Fibroblast of skin of right quadriceps (primary cell): Measurements from ENCODE around the gene CUBN.

Experiments
- DNase-seq: peaks from one replicate; pipeline ENCODE4 v3.0.0-alpha.2; 2013

CUBN gene

DNA sequence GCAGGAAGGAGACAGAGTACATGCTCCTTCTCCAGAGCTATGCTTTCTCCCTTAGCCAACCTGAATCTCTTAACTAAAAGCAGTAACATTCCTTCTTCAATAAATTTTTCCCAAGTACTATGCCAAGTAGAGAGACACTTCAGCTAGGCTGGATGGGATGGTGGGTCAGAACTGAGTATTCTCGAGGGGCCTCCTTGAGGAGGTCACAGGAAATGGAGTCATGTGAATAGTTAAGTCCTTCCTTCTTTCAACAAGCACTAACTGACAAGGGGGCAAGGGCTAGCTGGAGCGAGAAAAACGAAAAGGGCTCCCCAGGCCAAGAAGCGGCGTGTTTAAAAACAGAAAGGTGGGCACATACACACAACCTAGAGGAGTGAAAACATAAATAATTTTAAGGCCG lies 317.8 kb downstream of the CUBN start:
- no peak for DNase-seq

DNA sequence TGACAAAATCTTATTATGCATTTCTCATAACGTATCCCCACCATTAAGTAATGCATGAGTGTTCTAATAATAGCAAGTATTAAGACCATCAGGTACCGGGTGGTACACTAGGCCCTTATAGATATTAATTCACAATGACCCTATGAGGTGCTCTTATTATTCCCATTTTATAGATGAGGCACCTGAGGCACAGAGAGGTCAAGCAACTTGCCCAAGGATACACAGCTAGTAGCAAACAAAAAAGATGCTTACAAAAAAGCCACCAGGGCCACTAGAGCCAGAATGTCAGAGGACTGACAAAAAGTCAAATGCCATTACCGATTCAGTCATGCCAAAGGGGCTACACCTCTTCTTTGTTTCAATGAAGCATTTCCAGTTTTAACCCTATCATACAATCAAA lies 318.3 kb downstream of the CUBN start:
- DNase-seq: no peak

DNA sequence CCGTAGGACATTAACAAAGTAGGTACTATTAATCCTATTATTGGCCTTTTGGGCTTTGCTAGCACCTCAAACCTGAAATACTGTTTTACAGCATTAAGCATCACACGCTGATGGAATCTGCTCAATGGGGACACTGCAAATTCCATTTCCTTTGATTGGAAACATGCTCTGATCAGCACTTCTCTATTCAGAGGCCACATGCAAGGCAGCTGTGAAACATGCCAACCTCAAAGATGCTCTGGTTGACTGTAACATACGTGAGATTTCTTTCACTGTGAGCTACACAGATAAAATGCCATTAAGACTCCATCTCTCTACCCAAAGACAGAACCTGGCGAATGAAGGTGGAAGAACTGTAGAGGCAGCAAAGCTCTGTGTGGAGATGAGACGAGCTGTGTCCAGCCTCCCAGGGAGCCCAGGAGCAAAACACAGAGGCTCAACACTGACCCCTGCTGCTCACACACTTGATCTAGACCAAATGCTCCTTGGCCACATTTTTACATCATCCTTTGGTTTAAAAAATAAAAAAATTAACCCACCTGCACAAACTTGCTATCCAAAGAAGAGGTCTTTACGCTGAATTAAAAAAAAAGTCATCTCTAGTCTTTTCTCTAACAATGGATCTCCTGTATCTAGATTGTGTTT lies 320.4 kb downstream of the CUBN start:
- DNase-seq: peak; percentile 18

DNA sequence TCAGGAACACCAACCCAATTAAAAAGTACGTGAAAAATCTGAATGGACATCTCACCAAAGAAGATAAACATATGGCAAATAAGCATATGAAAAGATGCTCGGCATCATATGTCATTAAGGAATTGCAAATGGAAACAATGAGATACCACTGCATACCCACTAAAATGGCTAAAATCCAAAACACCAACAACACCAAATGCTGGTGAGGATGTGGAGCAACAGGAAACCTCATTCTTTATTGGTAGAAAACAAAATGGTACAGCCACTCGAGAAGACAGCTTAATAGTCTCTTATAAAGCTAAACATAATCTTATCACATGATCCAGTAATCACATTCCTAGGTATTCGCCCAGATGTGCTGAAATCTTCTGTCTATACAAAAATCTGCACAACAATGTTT lies 325.5 kb downstream of the CUBN start:
- no peak for DNase-seq

DNA sequence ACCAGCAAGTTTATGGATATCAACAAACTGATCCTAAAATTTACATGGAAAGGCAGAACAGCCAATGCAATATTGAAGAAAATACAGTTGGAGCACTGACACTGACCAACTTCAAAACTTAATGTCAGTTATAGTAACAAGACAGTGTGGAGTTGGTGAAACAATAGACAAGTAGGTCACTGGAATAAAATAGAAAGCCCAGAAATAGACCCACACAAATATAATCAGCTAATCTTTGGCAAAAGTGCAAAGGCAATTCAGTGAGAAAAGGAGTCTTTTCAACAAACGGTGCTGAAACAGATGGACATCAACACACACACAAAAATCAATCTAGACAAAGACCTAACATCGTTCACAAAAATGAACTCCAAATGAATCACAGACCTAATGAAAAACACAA lies 326.1 kb downstream of the CUBN start:
- DNase-seq: no peak

DNA sequence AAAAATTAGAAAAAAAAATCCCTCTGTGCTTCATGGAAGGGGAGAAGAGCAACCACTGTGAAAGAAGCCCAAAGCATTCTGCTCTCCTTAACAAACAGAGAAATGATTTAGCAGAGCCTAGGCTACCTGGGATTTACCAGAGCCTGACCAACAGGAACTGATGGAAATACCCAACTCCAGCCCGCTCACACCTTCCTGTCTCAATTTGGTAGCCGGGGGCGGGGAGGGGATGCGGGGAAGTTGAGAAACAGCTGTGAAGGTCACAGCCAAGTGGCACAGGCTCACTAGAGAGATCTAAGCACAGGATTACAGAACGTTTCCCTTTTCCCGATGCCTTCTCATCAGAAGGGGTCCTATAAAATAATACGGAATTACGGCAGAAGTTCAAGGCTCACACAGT lies 330.0 kb downstream of the CUBN start:
- DNase-seq: no peak

DNA sequence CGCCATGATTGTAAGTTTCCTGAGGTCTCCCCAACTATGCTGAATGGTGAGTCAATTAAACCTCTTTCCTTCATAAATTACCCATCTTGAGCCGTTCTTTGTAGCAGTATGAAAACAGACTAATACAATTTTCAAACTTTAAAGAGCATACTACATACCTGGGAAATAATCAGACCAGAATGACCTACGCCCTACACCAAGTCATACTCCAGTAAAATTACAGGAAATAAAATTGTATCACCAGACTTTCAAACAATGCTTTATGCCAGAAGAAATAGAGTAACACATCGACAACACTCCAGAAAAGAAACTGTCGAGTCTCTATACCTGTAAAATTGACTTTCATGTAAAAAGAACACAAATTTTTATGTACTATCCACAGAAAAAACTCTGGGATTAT lies 331.0 kb downstream of the CUBN start:
- DNase-seq: no peak

DNA sequence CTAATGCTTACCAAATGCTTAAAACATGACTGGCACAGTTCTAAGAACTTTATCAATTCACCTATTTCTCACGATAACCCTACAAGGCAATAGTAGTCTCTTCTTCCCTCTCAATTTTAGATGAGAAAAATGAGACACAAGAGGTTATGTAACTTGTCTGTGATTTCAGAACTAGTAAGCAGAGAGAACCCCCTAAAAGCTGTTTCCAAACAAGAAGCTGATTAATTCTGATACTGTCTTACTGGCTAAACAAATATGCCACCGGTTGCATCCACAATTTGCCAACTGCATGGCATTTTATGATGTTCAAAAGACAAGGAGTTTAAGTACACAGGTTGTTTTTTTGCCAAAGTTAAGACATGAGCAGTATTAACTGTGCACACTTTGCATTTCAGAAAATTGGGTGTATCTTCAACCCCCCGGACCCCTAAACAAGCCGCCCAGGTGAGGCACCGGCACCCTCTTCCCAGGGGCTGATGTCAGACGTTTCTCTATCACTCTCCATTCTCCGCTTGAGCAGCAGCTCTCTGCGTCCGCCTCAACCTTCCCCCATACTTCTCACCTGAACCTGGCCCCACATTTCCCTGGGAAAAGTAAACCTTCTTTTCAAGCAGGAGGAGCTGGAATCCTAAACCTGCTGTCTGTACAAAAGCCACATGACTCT lies 334.1 kb downstream of the CUBN start:
- DNase-seq: no peak

DNA sequence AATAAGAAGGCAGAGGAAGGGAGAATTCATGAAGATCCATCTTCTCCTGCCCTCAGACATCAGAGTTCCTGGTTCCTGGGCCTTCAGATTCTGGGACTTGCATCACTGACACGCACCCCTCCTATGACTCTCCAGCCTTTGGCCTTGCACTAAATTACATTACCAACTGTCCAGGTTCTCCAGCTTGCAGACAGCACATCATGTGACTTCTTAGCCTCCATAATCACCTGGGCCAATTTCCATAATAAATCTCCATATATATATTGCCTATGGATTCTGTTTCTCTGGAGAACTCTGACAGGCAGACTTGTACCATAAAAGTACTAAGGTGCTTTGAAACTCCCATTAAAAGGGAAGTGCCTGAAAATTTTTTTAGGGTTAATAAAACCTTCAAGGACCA lies 335.6 kb downstream of the CUBN start:
- DNase-seq: no peak

DNA sequence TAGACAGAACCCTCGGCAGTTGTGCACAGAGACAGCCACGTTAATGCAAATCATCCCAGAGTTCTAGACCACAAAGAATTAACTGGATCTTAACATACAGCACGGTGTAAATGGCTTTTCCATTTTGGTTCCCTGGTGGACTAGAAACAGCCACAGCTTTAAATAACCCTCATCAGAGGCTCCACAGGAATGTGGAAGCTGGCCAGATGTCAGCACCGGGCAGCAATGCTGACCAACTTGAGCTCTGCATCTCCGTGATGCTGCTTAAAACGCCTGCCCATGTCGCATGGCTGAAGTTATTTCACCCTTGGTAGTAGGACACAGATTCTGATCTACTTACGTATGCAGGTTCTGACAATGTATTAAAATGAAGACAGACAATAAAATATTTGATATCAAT lies 336.9 kb downstream of the CUBN start:
- DNase-seq: peak; percentile 19

DNA sequence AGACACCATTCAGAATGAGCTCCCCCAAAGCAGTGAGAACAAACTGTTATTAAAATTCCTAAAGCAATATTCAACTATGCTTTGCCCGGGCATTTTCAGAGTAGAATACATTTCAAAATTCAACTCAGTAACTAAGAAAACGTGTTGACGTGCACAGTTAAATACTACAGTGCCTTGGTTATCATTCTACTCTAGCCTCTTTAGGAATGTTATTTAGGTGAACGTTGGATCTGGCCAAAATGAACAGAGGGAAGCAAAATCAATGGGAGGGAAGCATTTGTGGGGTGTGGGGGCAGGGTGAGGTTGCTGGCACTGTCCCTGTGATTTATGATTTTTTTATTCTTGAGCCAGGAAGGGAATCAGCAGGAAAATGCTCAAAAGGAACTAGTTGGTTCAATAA lies 339.8 kb downstream of the CUBN start:
- no peak for DNase-seq

DNA sequence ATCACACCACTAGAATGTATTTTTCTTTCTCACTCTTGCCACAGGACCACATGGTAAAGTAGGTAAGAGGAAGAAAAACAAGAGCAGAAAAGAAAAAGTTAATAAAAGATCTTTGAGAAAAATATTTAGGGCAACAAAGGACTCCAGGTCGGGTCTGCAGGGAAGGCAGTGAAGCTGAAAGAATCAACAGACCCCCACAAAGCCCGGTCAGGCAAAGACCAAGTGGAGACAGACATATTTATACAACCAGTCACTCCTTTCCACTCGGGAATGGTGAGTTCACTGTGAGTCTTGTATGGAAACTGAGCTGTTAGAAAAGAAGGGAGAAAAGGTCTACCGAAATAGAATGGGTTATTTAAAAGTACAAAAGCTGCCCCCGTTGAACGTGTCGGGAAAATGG lies 340.4 kb downstream of the CUBN start:
- DNase-seq: no peak

DNA sequence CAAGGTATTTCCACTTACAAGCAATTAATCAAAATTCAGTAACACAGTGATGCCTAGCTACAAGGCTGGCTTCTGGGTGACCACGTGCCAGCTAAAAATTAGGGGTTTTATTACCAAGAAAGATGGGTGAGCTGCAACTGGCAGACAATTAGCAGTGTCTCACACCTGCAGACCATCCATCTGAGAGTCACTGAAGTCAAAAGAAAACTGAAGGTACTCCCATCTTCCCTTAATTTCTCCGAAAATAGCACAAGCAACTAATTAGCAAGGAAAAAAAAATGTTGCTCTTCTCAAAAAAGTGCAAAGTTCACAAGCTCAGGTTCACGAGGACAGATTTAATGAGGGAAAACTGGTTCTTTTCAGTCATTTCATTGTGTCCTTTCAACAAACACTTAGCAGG lies 340.8 kb downstream of the CUBN start:
- DNase-seq: no peak

DNA sequence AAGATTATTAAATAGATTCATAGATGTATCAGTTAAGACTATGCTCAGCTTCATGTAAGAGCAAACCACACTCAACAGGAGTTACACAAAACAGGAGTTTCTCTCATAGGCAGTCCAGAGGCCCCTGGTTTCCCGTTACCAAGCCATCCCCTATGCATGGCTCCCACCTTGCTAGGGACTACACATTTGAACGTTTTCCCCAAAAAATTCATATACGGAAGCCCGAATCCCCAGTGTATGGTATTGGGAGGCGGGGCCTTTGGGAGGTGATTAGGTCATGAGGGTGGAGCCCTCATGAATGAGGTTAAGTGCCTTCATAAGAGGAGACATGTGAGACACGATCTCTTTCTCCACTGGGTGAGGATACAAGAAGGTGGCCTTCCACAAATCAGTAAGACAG lies 341.5 kb downstream of the CUBN start:
- DNase-seq: no peak

DNA sequence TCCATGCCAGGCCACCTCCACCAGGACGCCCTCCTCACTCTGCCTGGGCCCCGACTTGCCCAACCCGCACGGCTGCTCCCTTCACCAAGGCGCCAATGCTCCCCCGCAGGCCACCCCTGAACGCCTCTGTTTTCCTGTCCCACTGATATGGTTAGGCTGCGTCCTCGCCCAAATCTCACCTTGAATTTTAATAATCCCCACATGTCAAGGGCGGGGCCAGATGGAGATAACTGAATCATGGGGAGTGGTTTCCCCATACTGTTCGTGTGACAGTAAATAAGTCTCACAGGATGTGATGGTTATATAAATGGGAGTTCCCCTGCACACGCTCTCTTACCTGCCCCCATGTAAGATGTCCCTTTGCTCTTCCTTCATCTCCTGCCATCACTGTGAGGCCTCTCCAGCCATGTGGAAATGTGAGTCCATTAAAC lies 342.2 kb downstream of the CUBN start:
- DNase-seq: no peak

DNA sequence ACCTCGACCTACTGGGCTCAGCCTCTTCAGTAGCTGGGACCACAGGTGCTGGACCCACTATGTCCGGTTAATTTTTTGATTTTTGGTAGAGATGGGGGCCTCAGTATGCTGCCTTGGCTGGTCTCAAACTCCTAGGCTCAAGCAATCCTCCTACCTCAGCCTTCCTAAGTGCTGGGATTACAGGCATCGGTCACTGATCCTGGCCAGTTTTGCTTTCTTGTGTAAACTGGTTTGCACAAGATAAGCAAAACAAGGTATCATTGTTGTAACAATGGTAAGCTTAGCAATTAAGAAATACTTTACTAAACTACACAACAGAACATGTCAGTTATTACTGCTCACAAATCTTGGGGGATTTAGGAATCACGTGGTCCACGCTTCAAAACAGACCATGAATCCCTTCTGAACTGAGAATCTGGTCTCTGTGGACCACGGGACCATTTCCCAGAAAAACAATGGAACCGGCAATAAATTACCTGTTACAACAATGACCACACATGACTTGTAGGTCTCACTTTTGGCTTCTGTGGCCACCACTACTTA lies 349.2 kb downstream of the CUBN start:
- DNase-seq: no peak

DNA sequence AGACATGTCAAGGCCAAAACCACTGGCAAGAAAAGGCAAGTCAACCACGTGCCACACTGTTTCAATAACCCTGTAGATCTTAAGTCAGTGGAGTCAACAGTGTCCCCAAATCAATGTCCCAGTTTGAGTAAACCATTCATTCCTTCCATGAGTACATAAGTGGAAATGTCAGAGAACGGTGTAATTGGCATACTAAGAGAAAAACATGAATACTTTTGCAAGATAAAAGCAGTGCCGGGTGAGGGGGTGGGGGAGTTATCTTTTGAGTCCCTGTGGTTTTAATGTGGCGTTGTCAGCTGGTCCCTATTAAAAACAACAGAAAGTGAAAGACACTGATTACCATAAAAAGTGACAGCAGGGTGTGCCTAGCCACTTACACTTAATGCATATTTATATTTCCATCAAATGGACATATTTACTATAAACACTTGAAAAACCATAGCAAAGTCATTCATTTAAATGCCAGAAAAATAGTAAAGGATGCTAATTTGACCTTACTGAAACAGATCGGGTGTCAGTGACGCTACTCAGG lies 350.2 kb downstream of the CUBN start:
- DNase-seq: no peak

DNA sequence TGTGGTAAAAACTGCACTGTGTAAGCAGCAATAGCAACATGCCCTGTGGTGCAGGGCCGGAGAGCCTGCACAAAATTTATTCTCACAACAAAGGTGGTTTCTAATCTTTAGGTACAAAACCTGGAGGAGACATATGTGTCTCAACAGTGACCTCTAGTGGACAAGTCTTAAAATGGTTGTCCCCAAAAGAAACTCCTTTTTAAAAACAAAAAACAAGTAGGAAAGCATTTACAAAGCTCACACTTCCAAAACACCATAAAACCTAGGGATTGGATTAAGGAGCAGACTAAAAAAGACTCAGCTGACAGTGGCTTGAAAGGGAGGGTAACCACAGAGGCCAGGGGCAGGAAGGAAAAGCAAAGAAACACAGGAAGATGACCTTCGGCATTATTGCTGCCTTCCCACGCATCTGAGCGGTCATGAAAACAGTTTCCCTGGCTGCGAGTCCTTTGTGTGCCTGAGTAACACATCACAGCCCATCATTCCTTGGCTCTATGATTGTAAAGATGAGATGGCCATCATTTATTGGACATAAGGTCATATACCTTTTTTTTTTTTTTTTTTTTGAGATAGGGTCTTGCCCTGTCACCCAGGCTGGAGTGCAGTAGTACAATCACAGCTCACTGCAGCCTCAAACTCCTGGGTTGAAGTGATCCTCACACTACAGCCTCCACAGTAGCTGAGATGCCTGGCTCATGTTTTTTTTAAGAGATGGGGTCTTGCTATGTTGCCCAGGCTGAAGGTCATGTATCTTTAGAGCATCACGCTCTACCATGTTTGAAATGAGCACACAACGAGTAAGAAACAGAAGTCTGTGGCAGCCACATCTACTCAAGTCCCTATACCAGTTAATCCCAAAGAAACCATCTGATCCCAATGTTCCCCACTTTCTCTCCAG lies 351.9 kb downstream of the CUBN start:
- peak; percentile 41 for DNase-seq

DNA sequence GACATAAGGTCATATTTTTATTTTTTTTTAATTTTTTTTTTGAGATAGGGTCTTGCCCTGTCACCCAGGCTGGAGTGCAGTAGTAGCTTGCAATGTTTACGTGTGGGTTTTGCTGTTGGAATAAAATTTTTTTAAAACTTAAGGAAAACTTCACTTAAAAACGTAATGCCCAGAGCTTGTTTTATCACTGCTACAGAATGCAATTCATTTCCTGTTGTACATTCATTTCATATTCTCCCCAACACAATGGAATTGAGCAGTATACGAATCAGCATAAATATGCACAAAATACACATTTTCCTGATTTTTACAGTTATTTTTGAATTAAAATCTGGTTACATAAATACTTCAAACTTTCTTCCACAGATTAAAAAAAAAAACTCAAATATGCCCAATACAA lies 352.7 kb downstream of the CUBN start:
- no peak for DNase-seq
